ENCODE data around the gene C12orf75.
"Not testable (repeated sequence)": the region's sequence is repeated elsewhere in the genome, so short reads cannot be mapped to it uniquely, and the experiment has no call there.

C12orf75 gene

DNA sequence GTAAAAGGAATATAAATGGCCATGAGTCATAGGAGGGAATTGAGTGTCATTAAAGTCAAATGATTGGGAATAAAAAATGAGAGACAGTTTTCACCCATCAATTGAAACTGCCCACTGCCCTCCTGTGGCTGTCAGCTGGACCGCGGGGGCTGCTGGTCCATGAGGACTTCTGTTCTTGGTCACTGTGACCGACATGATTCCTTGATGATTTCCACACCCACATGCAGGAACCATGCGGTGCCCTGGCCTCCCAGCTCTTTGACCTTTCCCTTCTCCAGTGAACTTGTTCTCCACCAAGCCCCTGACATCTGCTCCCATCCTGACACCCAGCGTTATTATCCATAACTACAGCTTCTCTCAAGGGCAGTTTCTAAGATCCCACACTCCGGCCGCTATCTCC, 48.4 kb downstream of the C12orf75 start:
- DNase-seq (ENCODE audit: low read depth), result peak; percentile 52

DNA sequence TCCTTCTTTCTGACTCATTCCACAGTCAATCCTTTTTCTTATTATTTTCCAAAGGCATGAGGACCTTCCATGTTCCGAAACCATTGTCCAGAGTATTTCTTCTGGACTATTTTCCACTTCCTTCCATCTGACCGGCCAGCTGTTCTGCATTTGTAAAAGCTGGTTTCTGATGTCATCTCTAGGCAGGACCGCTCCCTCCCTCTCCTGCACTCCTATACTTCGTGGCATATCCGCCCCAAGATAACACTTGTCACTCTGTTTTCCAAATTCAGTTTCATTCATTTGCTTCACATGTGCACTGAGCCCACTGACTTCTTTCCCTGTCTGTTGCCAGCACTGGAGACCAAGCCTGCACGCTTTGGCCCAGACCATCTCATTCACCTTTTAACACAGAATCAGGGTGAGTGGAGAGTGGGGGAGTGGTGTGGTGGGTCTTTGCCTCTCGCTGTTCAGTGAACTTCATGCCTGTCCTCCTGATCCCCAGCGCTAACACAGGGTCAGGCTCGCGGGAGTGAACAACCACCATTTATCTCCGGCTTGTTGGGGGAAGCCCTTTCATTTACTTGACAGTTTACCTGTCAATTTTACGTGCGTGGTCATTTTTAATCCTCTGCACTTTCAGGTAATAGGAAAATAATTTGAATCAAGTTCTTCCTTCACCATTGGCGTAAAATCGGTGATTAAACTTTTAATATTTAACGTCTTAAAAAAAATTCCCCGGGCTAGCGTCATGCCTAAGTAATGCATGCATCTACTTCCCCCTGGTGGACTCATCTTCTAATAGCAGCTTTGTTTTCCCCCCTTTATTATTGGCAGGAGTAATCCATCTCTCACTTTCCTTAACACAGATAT, 52.5 kb downstream of the C12orf75 start:
- DNase-seq (ENCODE audit: low read depth), result peak; percentile 85

DNA sequence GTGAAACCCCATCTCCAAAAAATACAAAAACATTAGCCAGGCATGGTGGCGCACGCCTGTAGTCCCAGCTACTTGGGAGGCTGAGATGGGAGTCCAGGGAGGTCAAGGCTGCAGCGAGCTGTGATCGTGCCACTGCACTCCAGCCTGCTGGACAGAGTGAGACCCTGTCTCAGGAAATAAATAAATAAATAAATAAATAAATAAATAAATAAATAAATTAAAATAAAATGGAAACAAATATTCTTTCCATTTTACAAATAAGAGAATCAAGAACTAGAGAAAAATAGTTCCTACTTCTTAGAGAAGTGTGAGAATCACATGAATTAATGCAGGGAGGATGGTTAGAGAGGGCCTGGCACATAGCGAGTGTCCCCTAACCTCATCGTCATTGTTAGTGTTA, 53.7 kb downstream of the C12orf75 start:
- DNase-seq (ENCODE audit: low read depth), result no peak

DNA sequence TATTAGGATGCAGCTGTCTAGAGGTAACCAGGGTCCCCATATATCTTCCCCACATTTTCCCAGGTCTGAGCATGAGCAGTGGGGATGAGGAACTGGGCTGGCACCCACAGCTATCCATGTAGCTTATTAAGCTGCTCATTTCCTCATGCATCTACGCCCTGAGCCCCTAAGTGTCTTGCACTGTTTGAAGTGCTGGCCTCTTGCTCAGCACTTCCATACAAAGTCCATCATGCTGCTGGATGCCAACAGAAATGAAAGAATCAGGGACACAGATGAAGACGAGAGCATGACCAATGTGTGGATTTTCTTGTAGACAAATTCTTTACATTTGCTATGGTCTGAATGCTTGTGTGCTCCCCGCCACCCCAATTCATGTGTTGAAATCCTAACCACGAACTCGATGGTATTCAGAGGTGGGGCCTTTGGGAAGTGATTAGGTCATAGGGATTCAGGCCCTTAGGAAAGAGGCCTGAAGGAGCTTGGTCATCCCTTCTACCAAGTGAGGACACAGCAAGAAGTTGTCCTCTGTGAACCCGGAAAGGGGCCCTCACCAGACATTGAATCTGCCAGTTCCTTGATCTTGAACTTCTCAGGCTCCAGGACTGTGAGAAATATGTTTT, 54.5 kb downstream of the C12orf75 start:
- DNase-seq (ENCODE audit: low read depth), result peak; percentile 61

DNA sequence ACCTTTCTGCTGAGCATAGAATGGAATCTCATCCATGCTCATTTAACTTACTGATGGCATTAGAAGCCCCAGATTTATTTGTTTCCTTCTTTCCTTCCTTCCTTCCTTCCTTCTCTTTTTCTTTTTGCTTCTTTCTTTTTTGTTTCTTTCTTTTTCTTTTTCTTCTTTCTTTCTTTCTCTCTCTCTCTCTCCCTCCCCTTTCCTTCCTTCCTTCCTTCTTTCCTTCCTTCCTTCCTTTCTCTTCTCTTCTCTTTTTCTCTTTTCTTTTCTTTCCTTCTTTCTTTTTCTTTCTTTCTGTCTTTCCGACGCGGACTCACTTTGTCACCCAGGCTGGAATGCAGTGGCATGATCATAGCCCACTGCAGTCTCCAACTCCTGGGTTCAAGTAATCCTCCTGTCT, 55.9 kb downstream of the C12orf75 start:
- no peak for DNase-seq (ENCODE audit: low read depth)

DNA sequence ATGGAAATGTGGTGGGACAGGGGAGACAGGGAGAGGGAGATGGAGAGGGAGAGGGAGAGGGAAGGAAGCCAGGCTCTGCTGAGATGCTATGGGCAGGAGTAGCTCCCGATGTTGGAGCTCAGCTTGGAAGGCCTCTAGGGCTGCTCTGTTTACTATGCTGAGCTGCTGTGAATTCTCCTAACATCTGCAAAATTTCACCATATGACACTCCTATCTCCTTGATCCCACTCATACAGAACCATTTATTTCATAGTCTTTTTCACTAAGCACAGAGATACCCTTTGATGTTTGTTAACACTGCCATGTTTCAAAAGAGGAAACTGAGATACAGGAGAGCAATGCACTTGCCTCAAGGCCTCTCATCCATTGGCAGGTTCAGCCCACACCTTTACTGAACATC, 60.7 kb downstream of the C12orf75 start:
- DNase-seq (ENCODE audit: low read depth), result no peak

DNA sequence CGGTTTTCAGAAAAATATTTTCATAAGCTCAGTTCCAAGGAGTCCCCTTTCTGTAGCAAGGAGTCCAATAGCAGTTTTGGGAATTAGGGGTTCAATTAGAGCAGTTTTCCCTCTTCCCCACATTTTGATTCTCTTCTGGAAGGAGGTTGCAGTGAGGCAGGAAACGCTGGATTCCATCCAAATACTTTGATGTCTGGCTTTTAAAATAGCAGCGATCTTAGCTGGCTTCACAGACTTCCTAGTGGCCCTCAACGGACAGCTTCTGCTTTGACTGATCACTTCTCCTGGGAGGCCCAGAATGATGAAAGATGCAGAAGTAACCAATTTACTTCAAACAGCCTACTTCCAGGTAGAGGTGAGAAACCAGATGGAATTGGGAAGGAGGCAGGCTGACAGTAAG, 63.1 kb downstream of the C12orf75 start:
- DNase-seq (ENCODE audit: low read depth), result peak; percentile 42

DNA sequence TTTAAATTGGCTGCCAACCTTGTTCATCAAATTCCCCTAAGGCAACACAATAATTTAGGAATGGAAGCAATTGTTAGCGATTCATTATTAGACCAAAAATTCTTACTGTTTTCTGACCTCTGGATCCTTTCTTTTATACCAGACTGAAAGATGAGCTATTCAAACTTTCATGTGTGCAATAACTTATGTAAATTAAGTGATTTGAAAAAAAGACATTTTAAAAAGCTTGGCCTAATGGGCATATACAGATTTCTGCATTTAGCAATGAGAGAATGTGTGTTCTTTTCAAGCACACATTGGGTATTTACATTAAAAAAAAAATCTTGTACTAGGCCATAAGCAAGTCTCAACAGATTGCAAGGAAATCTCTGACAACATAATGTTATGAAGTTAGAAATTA, 65.5 kb downstream of the C12orf75 start:
- DNase-seq (ENCODE audit: low read depth), result no peak

DNA sequence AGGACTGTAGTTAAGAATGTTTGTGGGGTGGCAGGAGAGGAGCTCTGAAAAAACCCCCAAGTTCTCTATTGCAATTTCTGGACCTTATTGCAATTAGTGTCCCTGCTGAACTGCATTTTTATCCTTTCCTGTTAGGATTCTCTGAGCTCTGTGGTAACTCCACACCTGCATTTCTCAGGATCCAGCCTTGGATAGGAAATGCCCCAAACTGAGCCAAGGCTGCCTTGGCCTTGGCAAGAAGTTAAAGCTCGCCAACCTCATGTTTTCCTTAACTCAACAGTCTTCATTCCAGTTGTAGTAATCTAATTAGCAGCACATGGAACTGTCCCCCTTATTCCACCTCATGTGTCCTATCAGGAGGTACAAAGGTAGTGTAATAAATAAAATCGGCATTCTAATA, 66.5 kb downstream of the C12orf75 start:
- DNase-seq (ENCODE audit: low read depth), result no peak

DNA sequence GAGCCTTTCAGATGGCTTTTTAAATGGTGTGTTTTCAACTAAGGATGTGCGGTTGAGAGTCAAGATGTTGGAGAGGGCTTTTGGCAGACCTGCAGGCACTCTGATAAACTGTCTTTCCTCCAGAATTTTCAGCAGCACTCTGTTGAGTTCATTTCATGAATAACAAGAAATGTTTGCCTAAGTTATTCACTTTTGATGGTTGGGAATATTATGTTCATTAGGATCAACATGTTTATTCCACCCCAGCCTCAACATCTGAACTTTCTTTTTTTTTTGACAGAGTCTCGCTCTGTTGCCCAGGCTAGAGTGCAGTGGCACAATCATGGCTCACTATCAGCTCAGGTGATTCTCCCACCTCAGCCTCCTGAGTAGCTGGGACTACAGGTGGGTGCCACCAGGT, 68.4 kb downstream of the C12orf75 start:
- no peak for DNase-seq (ENCODE audit: low read depth)

DNA sequence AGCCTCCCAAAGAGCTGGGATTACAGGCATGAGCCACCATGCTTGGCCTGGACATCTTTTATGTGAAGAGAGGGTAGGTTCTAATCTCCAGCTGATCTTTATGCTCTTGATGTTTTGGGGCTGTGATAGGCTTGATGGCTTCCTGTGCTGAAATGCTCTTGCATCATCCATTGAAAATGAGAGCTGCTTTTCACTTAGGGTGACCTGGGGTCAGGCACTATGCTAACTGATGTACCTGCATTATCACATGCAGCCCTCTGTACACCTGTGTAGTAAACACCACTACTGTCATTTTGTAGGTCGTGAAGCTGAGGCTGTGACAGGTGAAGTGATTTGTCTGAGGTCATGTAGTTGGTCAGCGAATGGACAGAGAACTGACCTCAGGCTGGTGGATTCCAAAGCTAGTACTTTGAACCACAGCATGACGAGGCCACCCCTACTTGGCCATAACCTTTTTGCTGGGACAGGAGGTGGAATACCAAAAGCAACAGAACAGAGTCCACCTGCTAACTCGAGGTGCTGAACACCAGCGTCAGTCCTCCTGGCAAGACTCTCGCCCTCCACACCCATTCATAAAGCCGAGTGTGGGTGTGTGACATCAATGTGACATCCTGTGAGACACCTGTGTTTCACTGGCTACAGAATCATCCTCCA, 69.1 kb downstream of the C12orf75 start:
- DNase-seq (ENCODE audit: low read depth), result no peak

DNA sequence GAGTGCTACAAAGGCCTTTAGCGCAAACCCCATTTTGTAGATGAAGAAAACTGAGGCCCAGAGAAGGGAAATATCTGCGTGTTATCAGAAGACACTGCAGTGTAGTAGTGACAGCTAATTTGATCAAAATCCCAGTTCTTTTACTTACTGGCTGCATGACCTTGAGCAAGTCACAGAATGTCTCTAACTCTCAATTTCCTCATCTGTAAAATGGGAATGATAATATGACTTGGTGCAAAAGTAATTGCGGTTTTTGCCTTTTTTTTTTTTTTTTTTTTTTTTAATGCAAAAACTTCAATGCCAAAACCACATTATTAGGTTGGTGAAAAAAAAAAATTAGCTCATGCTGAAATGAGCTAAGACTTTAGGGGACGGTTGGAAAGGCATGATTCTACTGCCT, 69.7 kb downstream of the C12orf75 start:
- no peak for DNase-seq (ENCODE audit: low read depth)

DNA sequence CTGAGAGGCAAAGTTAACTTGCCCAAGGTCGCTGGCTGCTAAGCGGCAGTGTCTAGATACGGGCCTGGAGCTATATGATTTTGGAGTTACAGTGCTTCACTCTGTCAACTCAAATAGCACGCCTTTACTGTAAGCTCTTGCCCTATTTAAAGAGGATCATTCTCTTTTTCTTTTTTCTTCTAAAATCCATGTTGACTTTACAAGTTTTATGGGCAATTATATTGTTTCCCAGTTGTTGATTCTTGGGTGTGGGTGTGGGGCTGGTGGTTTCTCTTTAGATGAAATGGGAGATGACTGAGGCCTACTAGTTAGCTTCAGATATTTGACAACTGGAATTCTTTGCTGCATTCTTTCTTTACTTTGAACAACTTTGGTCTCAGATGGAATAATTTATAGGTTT, 70.7 kb downstream of the C12orf75 start:
- DNase-seq (ENCODE audit: low read depth), result no peak

DNA sequence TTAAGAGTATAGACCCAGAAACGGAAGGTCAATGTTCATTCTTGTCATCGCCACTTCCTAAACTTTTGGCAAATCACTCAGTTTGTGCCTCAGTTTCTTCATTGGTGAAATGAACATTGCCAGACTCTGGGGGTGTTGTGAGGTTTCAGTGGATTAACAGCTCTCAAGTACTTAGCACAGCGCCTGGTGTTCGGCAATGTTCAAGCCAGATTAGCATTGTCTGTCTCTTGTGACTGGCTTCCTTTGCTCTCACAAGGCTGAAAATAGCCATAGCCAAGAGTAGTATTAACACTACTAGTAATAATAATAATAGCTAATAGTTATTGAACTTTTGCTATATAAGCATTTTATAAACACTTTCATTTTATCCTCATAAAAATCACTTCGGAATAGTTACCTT, 71.9 kb downstream of the C12orf75 start:
- DNase-seq (ENCODE audit: low read depth), result no peak

DNA sequence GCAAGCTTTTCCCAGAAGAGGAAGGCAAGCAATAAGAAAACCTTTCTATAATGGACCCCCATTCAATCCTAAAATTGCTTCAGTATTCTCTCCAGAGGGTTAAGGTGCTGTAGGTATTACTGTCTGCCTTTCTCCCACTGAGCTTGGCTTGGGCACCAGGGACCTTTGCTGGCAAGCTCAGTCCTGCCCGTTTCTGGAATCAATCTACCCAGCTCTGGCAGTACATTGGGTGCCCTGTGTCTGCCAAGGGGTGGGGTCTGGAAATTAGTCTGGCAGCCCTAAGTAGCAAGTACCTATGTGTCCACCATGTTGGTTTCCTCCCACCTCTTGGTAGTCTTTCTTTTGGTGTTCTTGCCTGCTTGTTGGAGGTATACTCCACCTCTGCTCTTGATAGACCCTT, 72.6 kb downstream of the C12orf75 start:
- DNase-seq (ENCODE audit: low read depth), result no peak

DNA sequence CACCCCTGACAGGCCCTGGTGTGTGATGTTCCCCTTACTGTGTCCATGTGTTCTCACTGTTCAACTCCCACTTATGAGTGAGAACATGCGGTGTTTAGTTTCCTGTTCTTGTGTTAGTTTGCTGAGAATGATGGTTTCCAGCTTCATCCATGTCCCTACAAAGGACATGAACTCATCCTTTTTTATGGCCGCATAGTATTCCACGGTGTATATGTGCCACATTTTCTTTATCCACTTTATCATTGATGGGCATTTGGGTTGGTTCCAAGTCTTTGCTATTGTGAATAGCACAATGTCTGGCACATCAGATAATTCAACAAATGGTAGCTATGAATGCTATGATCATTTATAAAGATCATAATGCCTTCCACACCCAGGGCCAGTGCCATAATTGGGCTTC, 73.6 kb downstream of the C12orf75 start:
- not testable (repeated sequence) for DNase-seq (ENCODE audit: low read depth)

DNA sequence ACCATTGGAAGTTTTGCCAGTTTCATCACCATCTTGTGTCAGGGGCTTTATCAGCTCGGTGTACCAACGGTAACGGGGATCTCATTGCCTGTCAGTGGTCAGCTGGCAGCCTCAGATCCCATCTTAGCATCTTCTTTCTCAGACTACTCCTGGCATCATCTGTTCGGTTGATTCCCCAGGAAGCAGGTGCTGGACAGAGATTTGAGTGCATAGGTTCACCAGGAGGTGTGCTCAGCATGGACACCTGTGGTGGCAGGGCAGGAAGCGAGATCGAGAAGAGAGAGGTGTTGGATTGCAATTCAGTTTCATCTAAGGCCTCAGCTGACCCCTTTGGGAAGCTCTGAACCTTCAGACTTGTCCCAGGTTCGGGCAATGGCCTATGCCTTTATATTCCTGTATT, 76.0 kb downstream of the C12orf75 start:
- DNase-seq (ENCODE audit: low read depth), result no peak

DNA sequence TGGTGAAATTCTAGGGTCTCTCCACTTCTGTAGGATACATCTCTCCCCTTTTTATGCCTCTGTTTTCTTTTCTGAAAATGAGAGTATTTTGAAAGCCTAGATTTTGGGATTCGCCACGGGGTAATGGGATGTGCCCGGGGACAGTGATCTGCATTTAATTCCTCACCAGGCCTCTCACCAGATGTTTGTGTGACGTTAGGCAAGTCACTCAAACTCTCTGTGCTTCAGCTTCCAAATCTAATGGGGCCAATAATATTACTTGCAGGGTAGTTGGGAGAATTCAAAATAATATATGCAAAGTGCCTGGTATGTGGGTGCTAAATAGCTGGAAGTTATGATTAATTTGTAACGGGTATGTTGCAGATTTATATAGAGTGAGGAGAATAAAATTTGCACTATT, 78.8 kb downstream of the C12orf75 start:
- no peak for DNase-seq (ENCODE audit: low read depth)

DNA sequence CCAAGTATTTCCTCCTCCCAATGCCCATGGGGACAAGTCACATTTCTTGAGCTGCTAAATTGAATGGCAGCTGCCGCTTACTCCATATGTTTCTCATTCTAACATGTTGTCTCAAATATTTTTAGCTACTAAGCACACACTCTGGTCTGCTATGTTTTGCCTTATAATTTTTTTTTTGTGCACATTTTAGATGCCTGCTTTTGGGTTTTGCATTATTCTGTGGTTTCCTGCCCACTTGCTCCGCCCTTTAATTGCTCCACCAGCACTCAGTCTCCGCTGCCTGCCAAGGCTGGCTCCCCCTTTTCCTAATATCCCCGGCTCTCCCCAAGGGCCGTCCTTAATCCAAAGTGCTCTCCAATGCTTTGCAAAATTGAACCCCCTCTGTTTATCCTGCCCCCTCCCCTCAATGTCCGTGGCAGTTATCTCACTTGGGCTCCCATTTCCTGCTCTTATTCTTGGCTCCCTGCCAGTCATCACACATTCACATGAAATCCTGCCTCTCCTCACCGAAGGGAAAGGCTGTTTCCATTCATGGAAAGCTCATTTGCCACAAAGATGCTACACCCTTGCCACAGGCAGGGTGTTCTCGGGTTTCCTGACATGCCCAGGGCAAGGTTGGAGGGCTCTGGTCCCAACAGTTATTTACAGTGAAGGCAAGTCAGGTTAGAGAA, 79.4 kb downstream of the C12orf75 start:
- peak; percentile 23 for DNase-seq (ENCODE audit: low read depth)

DNA sequence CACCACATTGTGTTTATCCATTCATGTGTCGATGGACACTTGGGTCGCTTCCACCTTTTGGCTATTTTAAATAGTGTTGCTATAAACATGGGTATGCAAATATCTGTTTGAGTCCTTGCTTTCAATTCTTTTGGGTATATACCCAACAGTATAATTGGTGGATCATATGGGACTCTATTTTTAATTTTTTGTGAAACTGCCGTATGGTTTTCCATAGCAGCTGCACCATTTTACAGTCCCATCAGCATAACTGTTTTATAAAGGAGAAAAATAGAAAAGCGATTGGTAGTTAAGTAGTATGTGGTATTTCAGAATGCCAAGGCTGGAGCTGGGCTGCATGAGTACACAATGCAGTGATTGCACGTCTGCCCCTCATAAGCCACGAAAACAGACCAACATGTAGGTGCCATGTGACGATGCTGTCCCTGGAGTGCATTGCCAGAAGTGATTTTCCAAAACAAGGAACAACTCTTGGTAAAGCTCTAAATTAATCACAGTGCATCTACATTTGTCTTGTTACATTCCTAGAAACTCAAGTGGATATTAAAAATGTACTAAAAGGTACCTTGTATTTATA, 83.5 kb downstream of the C12orf75 start:
- no peak for DNase-seq (ENCODE audit: low read depth)

DNA sequence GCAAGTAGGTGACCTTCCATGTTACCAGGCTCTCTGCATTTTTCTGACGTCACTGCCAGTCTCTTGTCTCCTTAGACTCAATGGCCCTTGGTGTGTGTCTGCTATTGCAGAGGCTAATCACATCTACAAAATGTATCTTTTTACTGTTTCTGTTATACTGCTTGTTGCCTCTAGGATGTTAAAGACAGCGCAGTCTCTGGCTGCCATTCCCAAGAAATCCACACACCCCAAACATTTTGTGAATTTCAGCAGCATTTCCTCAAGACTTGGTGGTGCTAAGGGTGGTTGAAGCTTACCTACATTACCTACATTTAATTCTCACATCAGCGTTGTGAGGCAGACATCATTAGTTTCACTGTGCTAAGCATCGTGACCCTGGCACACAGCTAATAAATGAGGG, 87.2 kb downstream of the C12orf75 start:
- DNase-seq (ENCODE audit: low read depth), result peak; percentile 54

DNA sequence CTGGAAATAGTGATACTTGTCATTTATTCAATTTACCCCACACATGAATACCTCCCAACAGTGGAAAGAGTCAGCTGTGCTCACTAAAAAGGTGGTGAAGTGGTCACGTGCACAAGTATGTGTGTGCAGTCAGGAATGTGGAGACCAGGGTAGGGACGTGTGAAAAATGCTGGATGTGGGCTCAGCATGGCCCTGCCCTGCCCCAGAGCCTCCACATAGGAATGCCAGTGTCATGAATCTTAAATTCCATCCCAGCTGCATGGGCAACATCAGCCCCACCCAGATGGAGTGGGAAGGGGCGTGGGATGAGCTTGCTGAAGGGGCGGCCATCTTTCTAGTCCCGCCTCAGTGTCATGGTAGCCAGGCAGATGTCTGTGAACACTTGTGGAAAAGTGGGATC, 87.7 kb downstream of the C12orf75 start:
- DNase-seq (ENCODE audit: low read depth), result peak; percentile 97
